COLO668 (cell line): Measurements from ENCODE around the gene ARIH2.

Source experiments
- DNase-seq: peaks from one replicate; lab custom pipeline; 2025; ENCODE audit not compliant: unreplicated experiment; lab: John Stamatoyannopoulos, UW

ARIH2 gene

DNA sequence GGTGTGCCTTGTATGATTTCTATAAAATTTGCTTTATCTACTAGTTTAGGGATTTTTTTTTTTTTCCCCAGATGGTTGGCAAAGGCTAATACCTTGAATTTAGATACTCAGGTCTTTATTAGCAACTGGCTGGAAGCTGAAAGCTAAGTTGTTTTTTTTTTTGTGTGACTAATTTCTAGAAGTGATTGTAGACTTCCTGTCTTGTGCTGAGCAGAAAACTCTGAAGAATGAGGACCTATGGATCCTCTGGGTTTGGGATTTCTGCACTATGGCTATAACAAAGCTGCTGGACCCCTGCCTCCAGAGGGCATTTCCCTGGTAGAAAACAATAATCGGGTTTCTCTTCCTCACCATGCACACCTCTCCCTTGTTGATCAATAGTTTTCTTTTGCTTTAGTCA is 10.0 kb downstream of the ARIH2 start:
- no peak for DNase-seq

- DNase-seq = no peak
These were observed 10.9 kb downstream of the ARIH2 start for GRCh38 chr3:48929358-48930035.

DNA sequence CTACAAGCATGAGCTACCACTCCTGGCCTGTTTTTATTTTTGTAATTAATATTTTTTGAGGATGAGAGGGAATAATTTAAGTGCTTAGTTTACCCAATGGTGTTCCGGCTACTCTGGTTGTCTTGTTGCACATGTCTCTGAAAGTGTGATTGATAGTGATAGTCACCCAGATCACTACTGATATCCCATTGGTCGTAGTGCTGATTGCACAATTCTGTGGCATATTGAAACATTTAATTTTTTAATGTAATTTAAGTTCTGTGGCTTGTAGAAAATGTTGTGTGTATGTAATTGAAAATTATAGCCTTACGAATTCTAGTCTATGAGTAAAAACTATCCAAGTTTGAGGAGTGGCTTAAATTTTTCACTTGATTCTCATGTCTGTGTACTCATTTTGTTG is 11.9 kb downstream of the ARIH2 start:
- DNase-seq = no peak

DNA sequence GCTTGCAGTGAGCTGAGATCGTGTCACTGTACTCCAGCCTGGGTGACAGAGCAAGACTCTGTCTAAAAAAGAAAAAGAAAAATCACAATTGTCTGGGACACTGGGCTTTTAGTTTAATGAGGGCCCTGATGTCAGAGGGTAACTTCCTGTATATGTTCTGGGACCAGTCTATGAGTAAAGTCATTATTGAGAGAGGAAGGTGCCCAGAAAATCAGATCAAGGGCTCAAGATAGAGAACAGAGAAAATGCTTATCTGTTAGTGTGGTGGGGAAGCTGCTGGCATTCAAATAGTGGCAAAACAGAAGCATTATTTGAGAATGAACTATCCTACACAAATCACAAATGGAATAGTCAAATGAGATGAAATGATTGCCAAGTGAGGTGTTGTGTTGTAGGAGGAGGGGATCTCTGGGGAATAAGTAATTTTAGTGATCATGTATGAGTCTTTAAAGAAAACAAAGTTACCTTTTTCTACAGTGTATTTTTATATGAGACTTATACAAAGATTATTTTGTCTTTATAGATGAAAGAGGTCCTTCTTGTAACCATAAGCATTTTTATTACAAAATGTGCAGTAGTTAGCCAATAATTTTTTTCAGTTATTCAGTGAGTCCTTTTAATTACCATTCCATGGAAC is 13.4 kb downstream of the ARIH2 start:
- DNase-seq = no peak

DNA sequence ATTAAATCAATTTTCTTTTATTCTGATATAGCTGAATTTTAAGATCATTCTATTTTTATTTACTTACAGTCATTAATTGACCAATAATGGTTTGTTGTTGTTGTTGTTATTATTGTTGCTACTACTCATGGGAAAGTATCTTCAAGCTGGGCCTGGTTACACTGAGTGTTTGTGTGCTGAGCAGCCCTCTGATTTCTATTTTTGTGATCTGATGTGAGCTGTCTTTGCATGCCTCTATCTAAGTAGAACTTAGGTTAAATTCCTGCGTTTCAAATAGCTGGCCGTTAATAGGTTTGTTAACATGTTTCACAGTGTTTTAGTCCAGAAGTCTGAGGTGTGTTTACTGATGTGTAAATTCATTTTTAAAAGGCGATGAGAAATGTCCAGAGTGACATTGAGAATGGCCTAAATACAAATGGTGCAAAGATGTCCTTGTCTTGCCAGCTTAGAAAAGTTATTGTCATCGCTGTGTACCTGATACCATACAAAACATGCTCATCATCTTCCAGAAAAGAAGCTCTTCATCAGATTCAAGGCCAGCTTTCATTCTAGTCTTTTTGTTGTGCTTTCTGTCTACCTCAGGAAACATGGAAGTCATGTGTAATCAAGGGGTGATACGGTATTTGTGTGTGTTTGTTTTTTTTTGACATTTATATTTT is 15.8 kb downstream of the ARIH2 start:
- DNase-seq = no peak

- no peak for DNase-seq
These were observed 16.9 kb downstream of the ARIH2 start for GRCh38 chr3:48935530-48935929.

DNA sequence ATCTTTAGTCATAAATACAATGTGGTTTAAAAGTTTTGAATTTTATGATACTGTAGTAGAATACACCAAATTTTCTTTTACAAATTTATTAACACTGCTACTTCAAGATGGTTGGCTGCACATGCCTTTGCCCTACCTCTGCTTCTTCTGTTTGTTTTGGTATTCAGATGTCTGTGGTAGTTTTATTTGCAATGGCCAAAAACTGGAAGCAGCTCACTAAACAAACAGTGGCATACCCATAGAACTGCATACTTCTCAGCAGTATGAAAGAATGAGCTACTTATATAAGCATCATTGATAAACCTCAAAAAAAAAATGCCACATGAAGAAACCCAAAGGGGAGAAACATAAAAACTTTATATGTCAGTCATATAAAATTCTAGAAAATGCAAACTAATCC is 19.5 kb downstream of the ARIH2 start:
- DNase-seq = no peak

DNA sequence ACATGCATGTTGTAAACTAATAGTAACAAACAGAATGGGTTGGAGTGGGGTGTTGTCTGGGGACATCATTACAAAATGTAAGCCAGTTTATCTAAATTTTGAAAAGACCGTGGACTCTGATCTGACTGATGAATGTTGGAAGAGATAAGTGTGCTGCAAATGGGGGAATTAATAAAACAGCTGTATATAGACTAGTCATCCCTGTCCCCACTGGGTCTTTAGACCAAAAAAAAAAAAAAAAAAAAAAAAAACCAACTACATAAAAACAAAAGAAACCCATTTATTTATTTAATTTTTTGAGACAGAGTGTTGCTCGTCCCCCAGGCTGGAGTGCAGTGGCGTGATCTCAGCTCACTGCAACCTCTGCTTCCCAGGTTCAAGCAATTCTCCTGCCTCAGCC is 20.0 kb downstream of the ARIH2 start:
- no peak for DNase-seq

- DNase-seq = no peak
These were observed 26.8 kb downstream of the ARIH2 start for GRCh38 chr3:48945432-48945831.

- no peak for DNase-seq
These were observed 27.4 kb downstream of the ARIH2 start for GRCh38 chr3:48945891-48946549.

DNA sequence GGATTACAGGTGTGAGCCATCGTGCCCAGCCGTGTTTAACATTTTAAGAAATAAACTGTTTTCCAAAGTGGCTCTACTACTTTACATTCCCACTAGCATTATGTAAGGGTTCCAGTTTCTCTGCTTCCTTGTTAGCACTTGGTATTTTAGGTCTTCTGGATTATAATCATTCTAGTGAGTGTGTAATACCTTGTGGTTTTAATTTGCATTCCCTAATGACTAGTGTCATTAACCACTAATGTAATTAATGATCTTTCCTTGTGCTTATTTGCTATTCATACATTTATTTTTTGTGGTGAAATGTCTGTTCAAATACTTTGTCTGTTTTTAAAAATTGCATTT is 30.7 kb downstream of the ARIH2 start:
- DNase-seq = no peak

GRCh38 chr3:48950051-48950450 is 31.4 kb downstream of the ARIH2 start:
- no peak for DNase-seq

GRCh38 chr3:48951764-48952163 is 33.1 kb downstream of the ARIH2 start:
- DNase-seq = no peak

- DNase-seq = peak; percentile 17
These were observed 34.0 kb downstream of the ARIH2 start for GRCh38 chr3:48952510-48953118.

GRCh38 chr3:48957006-48957705 is 38.5 kb downstream of the ARIH2 start:
- no peak for DNase-seq

DNA sequence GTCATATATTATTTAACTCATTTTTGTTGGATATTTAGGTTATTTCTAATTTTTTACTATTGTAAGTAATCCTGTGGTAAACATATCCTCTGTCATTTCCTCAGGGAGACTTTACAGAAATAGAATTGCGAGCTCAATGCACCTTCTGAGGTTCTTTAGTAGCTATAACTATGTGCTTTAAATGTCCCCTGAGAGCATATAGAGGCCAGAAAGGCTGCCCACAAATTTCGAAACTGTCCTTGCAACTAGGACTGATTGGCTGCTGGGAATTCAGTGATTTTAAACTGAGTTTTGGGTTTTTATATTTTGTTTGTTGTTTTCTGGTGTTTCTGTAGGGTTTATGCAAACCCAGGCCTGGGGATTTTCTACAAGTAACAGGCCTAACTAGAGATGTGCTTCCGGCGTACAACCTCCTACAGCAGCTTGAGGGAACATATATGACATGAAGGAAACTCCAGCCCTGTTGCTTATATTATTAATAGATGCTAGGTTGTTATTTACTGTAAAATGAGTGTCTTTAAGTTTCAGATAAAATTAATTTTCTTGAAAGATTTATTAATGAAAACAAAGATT is 42.3 kb downstream of the ARIH2 start:
- DNase-seq = no peak

DNA sequence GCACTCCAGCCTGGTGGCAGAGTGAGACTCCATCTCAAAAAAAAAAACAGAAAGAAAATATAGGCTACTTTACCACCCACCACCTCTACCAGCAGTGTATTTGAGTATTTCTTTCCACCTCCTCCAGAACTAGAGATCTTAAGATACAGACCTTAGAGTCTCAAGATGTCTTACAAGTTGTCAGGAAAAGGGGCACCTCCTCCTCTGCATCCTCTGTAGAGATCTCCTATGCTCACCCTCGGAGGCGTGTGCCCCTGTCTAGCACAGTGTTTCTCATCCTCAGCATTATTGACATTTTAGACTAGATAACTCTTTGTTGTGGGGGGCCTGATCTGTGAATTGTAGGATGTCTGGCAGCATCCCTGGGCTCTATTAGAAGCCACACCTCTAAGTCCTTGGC is 43.7 kb downstream of the ARIH2 start:
- no peak for DNase-seq

DNA sequence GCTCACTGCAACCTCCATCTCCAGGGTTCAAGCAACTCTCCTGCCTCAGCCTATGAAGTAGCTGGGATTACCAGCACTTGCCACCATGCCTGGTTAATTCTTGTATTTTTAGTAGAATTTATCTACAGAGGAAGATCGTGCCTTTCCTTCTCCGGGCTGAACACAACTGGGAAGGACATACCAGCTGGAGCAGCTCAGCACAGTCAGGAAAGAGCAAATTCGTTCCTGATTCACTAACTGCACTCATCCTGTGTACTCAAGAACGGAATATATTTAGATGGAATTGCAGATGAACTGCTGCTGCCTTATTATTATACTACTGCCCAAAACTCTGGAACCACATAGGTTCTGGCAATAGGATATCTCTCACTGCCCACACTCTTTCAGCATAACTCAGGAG is 44.3 kb downstream of the ARIH2 start:
- DNase-seq = no peak

DNA sequence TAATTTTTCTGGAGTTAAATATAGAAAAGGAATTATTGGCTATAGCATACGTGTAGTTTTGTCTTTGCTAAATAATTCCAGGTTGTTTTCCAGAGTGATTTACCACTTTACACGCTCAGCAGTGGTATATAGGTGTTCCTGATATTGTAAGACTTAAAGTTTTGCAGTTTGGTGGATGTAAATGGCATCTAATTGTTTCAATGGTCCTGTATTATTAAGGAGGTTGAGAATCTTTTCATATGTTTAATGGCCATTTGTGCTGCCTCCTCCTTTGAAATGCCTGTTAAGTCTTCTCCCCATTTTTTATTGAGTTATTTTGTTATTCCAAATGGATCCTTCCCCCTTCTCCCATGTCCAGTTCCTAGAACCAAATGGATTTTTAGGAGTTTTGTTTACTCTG is 44.9 kb downstream of the ARIH2 start:
- DNase-seq = no peak

GRCh38 chr3:48966367-48966766 is 47.7 kb downstream of the ARIH2 start:
- DNase-seq = no peak

GRCh38 chr3:48966876-48967361 is 48.3 kb downstream of the ARIH2 start:
- no peak for DNase-seq
